Right atrium auricular region (tissue), 2 donors: ENCODE data around the gene ARHGEF3. TPM values are rescaled to one million over a fixed set of nuclear protein-coding genes. Genes with fewer than 3 reads are reported as not detected.
"Not testable (repeated sequence)": the region's sequence is repeated elsewhere in the genome, so short reads cannot be mapped to it uniquely, and the experiment has no call there.

Source experiments
- DNase-seq: peaks from one replicate; pipeline ENCODE4 v3.0.0-alpha.2; 2019; ENCODE audit warnings: low spot score
- H3K27ac ChIP-seq, 2 donors: fragments of 200-600 bp; sonication (generic); 1 replicate in 1 of 2; 2 replicates in 1 of 2; pipeline ENCODE4 v1.5.1; 2016 to 2019
- H3K27me3 ChIP-seq, 2 donors: fragments of 200-600 bp; sonication (generic); one replicate each; pipeline versions ENCODE4 v1.5.1 to v1.6.0; 2017 to 2019
- H3K36me3 ChIP-seq: fragments of 200-600 bp; sonication (generic); one replicate; pipeline ENCODE4 v1.5.1; 2016
- H3K4me1 ChIP-seq, 2 donors: fragments of 200-600 bp; sonication (generic); one replicate each; pipeline versions ENCODE4 v1.5.1 to v1.6.0; 2017 to 2019
- H3K4me3 ChIP-seq, 2 donors: fragments of 200-600 bp; sonication (generic); 1 replicate in 1 of 2; 2 replicates in 1 of 2; pipeline ENCODE4 v1.5.1; 2017 to 2019; ENCODE audit warnings: mild to moderate bottlenecking in 1 of 2, moderate library complexity in 1 of 2
- H3K9me3 ChIP-seq, 2 donors: fragments of 200-600 bp; sonication (generic); one replicate each; pipeline ENCODE4 v1.5.1; 2019
- total RNA-seq, 2 donors: library from RNA; depleted of rRNA; stranded (reverse); fragments of >200 nt; gene quantifications; one replicate each; pipeline ENCODE4 v1.1.0, GENCODE V29; 2016
- TF ChIP-seq, protein P1 (sequence below), 2 donors: fragments of 200-600 bp; sonication (generic); IDR thresholded peaks; one replicate each; pipeline ENCODE4 v1.5.1; 2019; ENCODE audit warnings: antibody characterized with exemption in 2 of 2

The ARHGEF3 gene
- total RNA-seq, 2 donors from 2014 or later, result 16.1 to 21.7 TPM

DNA sequence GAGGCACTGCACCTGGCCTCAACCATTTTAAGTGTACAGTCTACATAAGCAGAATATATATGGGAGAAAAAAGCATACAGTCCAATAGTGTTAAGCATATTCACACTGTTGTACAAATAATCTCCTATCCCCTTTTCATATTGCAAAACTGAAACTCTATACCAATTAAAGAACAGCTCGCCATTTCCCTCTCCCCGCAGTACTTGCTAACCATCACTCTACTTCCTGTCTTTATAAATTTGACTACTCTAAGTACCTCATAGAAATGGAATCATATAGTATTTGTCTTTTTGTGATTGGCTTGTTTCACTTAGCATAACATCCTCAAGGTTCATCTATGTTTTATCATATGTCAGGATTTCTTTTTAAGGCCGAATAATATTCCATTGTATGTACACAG lies 97.0 kb downstream of the ARHGEF3 start:
- no peak overlapping the region for H3K4me3 ChIP-seq
- H3K36me3 ChIP-seq, result no peaks in the 10 kb centered on the region
- H3K27me3 ChIP-seq, result no peaks in the 10 kb centered on the region
- no peak for DNase-seq
- no peak overlapping the region for H3K27ac ChIP-seq
- no peaks in the 10 kb centered on the region for H3K4me1 ChIP-seq
- peaks cover 0 to 7% of the 10 kb centered on the region in 2 donors for H3K9me3 ChIP-seq
- TF ChIP-seq, protein P1, sequence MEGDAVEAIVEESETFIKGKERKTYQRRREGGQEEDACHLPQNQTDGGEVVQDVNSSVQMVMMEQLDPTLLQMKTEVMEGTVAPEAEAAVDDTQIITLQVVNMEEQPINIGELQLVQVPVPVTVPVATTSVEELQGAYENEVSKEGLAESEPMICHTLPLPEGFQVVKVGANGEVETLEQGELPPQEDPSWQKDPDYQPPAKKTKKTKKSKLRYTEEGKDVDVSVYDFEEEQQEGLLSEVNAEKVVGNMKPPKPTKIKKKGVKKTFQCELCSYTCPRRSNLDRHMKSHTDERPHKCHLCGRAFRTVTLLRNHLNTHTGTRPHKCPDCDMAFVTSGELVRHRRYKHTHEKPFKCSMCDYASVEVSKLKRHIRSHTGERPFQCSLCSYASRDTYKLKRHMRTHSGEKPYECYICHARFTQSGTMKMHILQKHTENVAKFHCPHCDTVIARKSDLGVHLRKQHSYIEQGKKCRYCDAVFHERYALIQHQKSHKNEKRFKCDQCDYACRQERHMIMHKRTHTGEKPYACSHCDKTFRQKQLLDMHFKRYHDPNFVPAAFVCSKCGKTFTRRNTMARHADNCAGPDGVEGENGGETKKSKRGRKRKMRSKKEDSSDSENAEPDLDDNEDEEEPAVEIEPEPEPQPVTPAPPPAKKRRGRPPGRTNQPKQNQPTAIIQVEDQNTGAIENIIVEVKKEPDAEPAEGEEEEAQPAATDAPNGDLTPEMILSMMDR (IDR thresholded peaks at IDR 0.05), result no peak

DNA sequence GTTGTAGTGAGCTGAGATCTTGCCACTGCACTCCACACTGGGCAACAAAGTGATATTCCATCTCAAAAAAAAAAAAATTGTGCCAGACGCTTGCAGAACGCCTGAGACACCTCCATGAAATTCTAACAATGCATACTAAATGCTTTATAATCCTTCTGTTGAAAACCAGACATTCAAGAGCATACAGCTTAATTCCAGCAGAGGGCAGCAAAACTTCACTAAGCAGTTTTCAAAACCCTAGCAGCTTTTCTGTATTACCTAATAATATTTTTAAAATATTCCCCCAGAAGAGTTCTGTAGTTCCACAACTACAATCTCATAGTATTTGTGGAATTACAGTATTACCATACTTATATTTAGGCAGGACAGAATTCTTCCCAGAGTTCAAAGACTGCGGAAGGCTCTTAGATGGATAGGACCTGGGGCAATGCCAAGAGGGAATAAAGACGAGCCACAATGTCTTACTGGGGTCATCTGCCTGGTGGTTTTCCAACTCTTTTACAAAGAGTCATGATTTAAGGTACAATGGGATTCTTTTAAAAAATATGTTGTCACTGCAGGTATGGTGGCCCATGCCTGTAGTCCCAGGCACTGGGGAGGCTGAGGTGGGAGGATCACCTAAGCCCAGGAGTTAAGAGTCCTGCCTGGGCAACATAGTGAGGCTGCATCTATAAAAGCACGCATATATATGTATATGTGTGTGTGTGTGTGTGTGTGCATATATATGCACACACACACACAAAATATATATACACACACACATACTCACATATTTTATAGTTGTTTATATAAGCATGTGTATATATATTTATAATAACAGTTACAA lies 99.0 kb downstream of the ARHGEF3 start:
- H3K27ac ChIP-seq, result no peak overlapping the region
- H3K4me3 ChIP-seq, result no peak overlapping the region
- DNase-seq, result no peak
- H3K27me3 ChIP-seq, result no peaks in the 10 kb centered on the region
- no peaks in the 10 kb centered on the region for H3K36me3 ChIP-seq
- H3K4me1 ChIP-seq, result no peaks in the 10 kb centered on the region
- TF ChIP-seq, protein P1 (IDR thresholded peaks at IDR 0.05), result peak; percentile 82 to 91
- peaks cover 0 to 7% of the 10 kb centered on the region in 2 donors for H3K9me3 ChIP-seq

DNA sequence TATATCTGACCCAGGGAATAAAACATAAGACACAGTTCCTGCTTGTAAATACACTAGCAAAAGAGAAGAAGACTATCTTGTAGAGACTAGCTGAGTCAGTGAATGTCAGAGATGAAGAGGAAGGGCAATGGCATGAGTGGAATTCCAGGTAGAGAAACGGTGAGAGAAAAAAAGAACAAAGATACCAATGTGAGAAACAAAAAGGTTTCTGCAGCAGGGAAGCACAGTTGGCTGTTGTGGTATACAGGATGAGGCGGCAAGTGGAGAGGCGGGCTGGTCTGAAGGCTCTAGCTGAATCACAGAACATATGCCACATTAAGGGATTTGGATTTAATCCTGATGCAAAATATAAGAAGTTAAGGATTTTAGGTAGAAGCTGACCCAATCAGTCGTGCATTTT lies 101.6 kb downstream of the ARHGEF3 start:
- Histone ChIP-seq H3K9me3 (no peaks in the 10 kb centered on the region), H3K4me1 (no peaks in the 10 kb centered on the region), H3K36me3 (no peaks in the 10 kb centered on the region), H3K4me3 (no peak overlapping the region), H3K27me3 (no peaks in the 10 kb centered on the region), H3K27ac (no peak overlapping the region)
- TF ChIP-seq, protein P1 (IDR thresholded peaks at IDR 0.05), result no peak
- DNase-seq, result no peak

DNA sequence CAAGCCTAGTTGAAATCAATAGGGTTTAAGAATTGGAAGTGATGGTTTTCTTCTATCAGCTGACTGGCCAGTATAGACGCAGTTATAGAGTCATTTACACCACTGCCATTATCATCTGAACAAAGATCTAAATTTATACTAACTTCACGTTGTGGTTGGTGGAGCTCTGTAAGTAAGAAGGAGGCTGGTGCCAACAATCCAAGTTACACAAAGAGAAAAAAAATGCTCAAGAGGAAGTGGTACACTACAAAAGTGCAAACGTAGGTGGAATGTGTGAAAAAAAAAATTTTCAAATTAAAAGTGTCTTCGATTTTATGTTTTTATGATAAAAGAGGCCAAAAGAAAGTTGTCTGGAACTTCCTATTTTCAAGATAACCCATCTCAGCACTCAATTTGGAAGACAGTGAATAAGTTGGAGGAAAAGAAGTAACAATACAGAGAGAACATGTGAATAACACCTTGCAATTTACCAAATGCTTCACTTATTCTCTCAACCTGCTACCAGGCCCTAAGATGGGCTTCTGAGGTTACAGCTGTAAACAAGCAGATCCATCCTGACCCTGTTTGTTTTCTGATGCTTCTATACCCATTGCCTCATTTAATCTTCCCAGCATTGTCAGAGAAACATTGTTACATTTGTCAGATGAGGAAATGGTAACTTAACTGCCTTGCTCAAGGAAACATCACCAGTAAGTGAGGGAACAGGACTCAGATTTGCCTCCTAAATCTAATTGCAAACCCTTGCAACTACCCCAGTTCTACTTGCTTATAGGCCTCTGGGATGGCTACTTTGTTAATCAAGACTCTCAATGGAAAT lies 106.7 kb downstream of the ARHGEF3 start:
- no peaks in the 10 kb centered on the region for H3K9me3 ChIP-seq
- TF ChIP-seq, protein P1 (IDR thresholded peaks at IDR 0.05), result no peak
- DNase-seq, result no peak
- no peak overlapping the region for H3K4me3 ChIP-seq
- no peaks in the 10 kb centered on the region for H3K36me3 ChIP-seq
- H3K4me1 ChIP-seq, result no peaks in the 10 kb centered on the region
- no peak overlapping the region for H3K27ac ChIP-seq
- H3K27me3 ChIP-seq, result no peaks in the 10 kb centered on the region

DNA sequence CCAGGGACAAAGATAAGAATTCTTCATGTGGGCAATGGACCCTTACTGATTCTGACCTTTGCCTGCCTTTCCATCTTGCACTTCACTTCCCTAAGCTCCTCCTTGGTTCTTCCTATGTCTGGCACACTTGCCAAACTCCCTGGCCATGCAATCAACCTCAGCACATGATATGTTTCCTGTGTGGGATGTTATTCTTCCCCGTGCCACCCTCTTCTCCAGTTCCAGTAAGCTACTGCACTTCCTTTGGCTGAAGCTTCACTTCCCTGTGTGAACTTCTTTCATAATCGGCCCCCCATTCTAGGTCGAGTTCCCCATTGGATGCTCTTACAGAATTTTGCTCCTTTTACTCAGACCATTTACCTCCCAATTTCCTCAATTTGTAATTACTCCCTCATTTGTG lies 108.0 kb downstream of the ARHGEF3 start:
- Histone ChIP-seq H3K4me3 (no peak overlapping the region), H3K4me1 (no peaks in the 10 kb centered on the region), H3K36me3 (no peaks in the 10 kb centered on the region), H3K9me3 (no peaks in the 10 kb centered on the region), H3K27ac (no peak overlapping the region), H3K27me3 (no peaks in the 10 kb centered on the region)
- TF ChIP-seq, protein P1 (IDR thresholded peaks at IDR 0.05), result no peak
- no peak for DNase-seq

DNA sequence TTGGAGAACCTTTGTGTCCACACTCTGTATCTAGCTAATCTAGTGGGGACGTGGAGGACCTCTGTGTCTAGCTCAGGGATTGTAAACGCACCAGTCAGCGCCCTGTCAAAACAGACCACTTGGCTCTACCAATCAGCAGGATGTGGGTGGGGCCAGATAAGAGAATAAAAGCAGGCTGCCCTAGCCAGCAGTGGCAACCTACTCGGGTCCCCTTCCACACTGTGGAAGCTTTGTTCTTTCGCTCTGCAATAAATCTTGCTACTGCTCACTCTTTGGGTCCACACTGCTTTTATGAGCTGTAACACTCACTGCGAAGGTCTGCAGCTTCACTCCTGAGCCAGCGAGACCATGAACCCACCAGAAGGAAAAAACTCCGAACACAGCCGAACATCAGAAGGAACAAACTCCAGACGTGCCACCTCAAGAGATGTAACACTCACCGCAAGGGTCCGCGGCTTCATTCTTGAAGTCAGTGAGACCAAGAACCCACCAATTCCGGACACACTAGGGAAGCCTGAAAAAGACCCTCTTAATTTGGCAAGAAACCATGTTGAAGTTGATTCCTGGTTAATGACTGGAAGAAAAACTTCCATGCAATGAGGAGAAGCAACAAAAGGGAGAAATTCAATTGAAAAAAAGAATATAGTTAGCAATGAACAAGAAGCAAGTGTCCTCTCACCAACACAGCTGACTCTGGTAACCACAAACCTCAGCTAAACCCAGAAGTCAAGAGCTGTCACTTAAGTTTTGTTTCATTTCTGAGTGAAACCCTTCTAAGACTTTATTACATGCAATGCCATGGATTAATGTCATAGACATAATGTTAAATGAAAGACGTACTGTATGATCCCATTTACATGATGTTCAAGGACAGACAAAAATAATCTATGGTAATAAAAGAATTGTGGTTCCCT lies 109.0 kb downstream of the ARHGEF3 start:
- not testable (repeated sequence) for H3K27me3 ChIP-seq, DNase-seq, H3K4me1 ChIP-seq, H3K27ac ChIP-seq, H3K9me3 ChIP-seq, H3K4me3 ChIP-seq, H3K36me3 ChIP-seq

DNA sequence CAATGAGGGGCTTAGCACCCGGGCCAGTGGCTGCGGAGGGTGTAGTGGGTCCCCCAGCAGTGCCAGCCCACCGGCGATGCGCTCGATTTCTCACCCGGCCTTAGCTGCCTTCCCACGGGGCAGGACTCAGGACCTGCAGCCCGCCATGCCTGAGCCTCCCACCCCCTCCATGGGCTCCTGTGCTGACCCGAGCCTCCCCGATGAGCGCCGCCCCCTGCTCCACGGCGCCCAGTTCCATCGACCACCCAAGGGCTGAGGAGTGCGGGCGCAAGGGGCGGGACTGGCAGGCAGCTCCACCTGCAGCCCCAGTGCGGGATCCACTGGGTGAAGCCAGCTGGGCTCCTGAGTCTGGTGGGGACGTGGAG lies 109.8 kb downstream of the ARHGEF3 start:
- not testable (repeated sequence) for H3K27ac ChIP-seq, H3K27me3 ChIP-seq, DNase-seq, H3K4me3 ChIP-seq, H3K9me3 ChIP-seq, H3K4me1 ChIP-seq, H3K36me3 ChIP-seq
